ENCODE data around the gene KLF6.

The KLF6 gene

DNA sequence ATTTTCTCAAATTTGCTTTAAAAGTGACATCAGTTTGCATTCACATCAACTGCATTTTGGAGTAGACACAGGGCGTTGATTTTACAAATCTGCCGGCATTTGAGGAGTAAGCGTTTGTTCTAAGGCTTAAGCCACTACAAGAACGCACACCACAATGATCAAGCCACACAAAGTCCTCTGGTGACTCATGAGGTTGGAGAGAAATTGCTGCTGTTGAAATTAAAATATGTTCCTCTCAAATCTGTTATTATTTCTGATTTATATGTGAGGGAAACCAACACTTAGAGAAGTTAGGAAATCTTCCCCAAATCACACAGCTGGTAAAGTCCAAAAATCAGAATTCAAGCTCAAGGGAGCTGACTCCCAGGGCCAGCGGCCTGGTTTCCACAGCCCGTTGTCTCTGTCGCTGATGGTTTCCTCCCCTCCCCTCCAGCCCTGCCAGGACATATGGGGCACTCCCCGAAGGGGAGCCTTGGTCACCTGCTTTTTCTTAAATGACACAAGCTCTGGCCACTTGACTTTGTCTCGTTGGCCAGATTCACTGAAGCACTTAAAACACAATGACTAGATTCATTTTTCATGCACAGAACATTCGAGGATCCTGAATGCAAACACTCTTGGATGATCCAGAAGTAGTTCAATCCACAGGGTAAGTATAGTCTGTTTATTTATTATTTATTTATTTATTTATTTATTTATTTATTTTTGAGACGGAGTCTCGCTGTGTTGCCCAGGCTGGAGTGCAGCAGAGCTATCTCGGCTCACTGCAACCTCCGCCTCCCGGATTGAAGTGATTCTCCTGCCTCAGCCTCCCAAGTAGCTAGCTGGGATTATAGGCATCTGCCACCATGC is 29.2 kb upstream of the KLF6 start:
- no peak overlapping the region for H3K4me3 ChIP-seq (ENCODE audit: low read length)
- DNase-seq (ENCODE audit: low read depth, low spot score) = no peak

DNA sequence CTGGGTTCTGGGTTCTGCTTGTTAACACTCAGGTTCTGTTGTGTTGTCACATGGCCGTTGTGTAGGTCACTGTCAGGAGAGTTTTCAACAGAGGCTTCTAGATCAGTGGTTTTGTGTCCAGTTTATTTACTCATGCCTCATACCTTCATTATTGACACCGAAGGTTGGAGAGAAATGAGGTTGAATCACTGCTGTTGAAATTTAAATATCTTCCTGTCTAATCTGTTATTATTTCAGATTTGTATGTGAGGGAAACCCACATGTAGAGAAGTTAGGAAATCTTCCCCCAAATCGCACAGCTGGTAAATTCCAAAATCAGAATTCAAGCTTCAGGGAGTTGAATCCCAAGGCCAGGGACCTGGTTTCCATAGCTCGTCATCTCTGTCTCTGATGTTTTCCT is 28.3 kb upstream of the KLF6 start:
- H3K4me3 ChIP-seq (ENCODE audit: low read length) = no peak overlapping the region
- DNase-seq (ENCODE audit: low read depth, low spot score) = no peak

DNA sequence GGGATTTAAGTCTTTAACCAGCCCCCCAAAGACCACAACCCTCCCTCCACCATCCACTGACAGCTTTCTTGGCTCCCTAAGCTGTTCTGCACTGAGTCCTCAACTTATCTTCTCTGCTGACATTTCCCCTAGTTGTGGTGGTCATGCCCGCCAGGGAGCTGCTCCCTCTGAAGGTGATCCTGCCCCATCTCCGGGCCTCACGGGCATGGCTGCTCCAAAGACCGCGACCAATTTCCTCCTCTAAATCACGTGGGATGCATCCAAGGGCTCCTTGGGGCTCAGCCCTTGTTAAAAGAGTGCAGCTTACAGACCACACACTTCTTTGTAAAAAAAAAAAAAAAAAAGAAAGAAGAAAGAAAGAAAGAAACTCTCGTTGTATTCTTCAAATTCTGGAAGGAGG is 27.1 kb upstream of the KLF6 start:
- H3K4me3 ChIP-seq (ENCODE audit: low read length) = no peak overlapping the region
- no peak for DNase-seq (ENCODE audit: low read depth, low spot score)

DNA sequence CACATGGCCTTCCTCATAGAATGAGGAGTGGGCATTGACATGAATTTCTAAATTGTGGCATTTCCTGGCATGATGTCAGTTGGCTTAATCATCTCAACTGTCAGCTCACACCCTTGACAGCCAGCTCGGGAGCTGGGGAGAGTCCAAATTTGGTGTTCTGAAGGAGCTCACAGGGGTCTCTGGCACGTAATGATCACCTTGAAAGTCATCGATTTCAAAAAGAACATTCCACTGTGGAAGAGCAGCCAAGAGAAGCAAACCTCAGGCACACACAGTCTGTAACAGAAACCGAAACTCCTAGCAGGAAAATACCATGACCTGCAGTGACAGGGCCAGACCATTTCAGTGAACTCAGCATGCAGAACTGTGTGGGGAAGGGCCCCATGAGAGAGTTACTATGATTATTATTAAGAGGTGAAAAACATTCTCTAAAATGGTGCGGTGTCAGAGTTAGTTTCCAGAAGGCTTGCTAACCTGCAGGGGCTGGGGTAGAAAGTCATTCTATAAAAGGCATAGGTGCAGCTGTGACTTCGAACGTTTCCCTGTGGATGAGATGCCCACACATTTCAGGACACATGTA is 26.4 kb upstream of the KLF6 start:
- no peak for DNase-seq (ENCODE audit: low read depth, low spot score)
- H3K4me3 ChIP-seq (ENCODE audit: low read length) = no peak overlapping the region

DNA sequence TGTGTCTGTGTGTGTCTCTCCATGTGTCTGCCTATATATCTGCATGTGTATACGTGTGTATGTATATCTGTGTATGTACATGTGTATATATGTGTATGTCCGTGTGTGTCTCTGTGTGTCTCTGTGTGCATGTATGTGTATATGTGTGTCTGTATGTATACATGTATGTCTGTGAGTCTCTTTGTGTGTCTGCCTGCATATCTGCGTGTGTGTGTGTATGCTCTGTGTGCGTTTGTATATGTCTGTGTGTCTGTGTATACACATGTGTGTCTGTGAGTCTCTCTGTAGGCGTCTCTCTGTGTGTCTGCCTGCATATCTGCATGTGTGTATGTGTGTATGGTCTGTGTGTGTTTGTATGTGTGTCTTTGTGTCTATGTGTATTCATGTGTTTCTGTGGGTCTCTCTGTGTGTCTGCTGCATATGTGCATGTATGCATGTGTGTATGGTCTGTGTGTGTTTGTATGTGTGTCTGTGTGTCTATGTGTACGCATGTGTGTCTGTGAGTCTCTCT is 23.7 kb upstream of the KLF6 start:
- H3K4me3 ChIP-seq (ENCODE audit: low read length) = no peak overlapping the region
- DNase-seq (ENCODE audit: low read depth, low spot score) = no peak

DNA sequence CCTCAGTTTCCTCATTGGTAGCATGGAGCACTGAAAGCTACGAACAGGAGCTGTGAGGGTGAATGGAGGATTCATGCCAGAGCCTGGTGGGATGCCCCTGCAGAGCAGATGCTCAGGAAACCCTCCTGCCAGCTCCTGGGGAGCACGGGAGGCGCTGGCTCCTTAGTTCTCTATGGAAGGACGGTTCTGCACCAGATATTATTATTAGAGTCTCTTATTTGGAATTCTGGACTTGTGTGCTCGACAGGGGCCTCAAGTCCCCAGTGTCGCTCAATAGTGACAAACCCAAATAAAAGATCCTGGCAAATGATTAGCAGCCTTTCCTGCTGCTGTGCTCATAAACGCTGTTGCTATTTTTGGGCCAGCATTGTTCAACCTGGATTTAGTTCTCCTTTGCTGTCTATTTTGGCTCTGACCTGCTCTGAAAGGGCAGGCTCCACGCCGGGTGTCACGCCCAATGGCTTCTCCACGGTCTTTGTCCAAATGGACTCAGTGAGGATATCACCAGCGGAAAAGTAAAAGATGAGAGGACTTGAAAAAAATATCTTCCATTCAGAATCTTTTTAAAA is 23.0 kb upstream of the KLF6 start:
- H3K4me3 ChIP-seq (ENCODE audit: low read length) = no peak overlapping the region
- DNase-seq (ENCODE audit: low read depth, low spot score) = no peak

DNA sequence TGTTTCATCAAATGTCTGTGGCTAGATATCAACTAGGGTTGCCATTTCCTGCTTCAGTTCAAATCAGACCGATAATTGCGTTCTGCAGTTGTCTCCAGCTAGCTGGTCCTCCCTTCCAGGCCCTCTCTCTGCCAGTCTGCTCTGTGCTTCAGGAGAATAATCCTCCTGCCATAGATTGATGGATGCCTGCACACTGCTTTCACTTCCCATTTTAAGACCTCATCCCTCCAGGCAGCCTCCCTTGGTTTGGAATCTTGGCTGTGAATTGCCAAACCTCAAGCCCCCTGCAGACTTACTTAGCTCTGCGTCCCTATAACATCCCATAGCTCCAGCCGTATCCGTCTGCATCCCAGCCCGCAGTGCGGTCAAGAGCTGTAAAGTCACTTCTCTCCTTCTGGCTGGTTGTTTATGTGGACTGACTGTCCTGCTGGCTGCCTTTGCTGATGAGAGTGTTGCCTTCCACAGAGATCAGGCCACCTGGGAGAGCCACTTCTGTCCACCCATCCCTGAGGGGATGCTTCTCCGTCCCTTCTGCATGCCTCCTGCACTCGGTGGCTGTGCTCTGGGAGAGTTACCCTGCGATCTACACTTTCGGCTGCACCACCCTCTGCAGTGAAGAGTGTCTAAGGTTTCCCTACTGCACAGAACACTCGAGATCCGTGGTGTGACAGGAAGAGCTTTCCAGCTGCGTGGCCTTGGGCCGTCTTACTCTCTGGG is 22.4 kb upstream of the KLF6 start:
- no peak for DNase-seq (ENCODE audit: low read depth, low spot score)
- no peak overlapping the region for H3K4me3 ChIP-seq (ENCODE audit: low read length)

DNA sequence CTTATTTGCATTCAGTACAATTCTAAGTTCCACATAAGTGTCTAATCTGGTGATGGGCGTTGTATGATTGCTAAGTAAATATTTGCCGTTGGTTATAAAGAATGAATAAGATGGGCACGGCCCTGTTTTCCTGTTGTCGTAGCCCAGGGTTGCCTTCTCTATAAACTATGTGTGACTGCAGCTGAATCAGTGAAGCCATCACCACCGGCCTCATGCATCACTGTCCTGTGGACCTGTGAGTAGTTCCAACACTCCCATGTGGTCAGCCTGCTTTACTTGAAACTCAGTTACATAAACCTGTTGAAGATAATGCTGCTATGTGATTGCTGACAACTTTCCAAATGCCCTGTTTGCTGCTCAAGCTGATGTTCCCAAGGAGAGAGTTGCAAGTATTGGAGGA is 21.6 kb upstream of the KLF6 start:
- DNase-seq (ENCODE audit: low read depth, low spot score) = no peak
- no peak overlapping the region for H3K4me3 ChIP-seq (ENCODE audit: low read length)

DNA sequence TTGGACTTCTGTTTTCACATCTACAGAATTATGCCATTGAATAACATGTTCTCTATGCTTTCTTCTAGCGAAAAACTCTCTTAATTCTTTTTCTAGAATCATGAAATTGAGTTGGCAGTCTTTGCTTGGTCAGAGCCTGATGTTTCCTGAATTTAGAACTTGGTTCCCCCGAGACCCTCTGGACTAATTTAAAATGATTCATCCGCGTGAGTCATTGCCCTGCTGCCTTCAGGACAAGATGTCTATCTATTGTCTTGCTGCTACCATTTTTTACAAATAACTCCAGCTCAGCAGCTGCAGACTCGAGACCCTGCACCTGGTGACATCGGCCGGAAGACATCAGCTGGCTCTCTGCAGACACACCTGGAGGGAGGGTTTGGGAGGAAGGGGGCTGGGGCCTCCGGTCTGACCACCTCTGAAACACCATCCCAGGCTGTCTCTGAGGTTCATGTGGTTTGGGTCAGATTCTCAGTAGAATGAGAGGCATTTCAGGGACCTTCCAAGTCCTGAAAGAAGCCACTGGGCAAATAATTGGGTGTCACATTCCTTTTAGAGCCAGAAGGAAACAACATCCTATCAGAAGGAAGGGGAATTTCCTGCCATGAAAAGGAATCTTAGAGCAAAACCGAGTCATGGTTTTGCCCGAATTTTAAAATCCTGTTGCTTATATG is 20.9 kb upstream of the KLF6 start:
- H3K4me3 ChIP-seq (ENCODE audit: low read length) = no peak overlapping the region
- no peak for DNase-seq (ENCODE audit: low read depth, low spot score)

DNA sequence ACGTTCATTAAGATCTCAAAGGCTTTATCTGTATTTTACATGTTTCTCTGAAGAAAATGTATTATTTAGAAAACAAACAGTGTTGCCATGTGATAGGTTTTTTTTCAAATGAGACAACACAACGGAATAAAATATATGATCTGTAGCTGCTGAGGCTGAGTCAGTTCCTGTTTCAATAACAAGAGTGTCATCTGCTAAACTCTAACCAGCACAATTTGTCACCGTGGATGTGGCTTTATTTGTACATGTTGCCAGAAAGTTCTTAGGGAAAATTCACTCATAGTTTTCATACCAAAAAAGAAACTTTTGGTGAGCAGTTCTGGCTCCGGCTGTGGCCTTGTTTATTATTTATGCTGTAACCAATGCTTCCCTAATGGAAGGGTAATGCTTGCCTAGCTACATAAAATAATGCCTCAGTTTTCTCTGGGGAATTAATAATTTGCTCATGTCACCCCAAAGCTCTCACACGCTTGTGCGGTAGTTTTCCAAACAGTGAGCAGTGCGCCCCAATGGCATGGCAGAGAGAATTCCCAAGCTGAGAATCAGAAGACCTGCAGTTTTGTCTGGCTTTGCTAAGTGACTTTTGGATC is 20.3 kb upstream of the KLF6 start:
- no peak overlapping the region for H3K4me3 ChIP-seq (ENCODE audit: low read length)
- no peak for DNase-seq (ENCODE audit: low read depth, low spot score)

DNA sequence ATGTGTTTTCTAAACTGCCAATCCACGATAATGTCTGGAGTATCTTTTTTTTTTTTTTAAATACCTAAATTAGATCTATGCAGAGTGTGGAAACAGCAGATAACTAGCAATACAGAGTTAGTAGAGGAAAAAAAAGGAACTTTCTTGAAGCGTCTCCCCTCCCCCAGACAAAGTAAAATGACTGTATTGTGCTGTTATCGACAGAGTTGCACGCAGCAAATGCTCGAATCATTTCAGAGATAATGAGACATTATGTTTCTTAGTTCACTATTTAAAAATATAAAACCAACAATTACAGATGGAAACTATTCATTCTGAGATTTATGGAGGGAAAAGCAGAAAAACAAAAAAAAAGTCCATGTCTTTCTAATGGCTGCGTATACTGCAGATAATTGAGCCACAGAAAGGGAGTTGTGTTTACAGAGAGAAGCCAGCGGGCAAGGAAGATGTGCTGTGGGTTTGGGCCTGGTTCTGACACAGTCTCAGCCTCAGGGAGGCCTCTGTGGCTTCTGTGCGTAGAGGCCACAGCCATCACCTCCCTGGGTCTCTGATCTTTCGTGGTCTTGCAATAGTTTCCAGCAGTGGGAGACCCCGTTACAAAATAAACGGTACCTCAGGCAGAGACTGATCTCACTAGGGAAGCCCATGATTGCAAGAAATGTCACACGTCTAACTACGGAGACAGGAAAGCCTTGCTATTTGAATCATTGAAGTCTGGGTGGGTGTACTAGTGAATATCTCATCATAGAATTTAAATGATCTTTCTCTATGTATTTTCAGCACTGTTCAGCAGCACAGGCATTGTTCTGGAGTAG is 19.1 kb upstream of the KLF6 start:
- H3K4me3 ChIP-seq (ENCODE audit: low read length) = no peak overlapping the region
- no peak for DNase-seq (ENCODE audit: low read depth, low spot score)

DNA sequence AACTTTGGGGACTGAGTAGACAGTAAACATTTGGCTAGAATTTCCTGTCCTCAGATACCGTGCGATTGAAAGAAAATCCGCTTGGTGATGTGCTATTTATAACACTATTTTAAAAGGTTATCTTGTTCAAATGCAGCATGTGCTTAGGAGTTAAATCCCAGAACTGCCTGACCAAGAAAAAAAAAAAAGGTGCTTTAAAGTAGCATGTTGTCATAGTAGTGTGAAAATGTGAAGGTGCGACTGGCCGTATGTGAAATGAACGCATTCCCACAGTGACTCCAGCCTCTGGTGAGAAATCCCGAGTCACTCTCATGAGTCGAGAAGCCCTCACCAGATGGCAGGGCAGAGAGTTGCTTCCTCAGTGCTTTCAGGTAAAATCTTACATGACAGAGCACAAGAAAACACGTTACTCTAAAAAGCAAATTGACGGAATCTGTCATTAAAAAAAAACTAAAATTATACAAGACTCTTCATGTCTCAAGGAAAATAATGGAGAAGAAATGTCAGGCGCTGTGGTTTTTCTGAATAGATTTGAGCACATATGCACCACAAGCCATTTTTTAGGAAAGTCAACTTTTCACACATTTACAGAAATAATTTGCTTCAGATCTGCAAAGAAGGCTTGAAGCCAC is 18.4 kb upstream of the KLF6 start:
- H3K4me3 ChIP-seq (ENCODE audit: low read length) = no peak overlapping the region
- DNase-seq (ENCODE audit: low read depth, low spot score) = no peak

DNA sequence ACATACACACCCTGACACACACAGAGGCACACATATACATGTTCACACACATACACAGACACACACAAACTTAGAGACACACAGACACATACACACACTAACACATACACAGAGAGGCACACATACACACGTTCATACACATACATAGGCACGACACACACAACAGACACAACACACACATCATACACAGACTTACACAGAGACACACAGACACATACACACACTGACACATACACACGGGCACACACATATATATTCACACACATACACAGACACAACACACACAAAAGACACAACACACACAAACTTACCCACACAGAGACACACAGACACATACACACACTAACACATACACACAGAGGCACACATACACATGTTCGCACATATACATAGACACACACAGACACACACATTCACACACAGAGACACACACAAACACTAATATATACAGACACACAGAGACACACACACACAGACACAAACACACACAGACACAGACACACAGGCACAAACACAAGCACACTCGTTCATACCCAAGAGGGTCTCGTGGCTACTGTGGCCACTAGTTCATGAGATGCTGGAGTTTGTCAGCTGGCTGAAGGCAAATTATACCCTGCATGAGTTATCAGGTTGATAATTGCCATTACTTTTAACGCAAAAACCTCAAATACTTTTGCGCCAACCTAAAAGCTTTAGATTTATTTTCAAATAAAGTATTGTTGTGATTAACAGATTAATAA is 17.7 kb upstream of the KLF6 start:
- DNase-seq (ENCODE audit: low read depth, low spot score) = no peak
- no peak overlapping the region for H3K4me3 ChIP-seq (ENCODE audit: low read length)

DNA sequence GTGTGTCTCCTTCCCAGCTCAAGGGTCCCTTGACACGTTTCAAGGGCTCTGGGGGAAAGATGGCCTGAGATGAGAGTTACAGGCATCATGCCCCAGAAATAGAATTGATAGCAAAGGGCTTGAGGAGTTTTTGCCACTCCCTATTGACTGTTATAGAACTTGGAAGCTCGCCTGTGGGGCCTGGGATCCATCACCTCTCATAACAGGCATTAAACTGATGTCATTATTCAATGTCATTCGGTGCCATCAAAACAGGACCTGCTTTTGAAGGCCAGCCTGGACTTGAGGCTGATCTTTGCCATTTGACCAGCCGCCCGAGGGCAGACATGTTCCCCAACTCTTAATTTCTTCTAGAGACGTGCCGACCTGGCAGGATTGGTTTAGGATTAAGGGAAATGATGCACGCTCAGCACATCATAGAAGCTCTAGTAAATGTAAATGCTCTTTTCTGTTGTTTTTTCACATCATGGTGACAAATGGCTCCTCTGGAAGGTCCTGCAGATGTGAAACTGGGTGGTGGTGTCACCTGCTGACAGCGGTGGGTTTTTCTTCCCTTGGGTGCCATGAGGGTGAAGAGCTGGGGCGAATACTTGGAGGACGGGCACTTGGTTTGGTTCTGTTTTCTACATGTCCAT is 16.7 kb upstream of the KLF6 start:
- no peak overlapping the region for H3K4me3 ChIP-seq (ENCODE audit: low read length)
- DNase-seq (ENCODE audit: low read depth, low spot score) = no peak

DNA sequence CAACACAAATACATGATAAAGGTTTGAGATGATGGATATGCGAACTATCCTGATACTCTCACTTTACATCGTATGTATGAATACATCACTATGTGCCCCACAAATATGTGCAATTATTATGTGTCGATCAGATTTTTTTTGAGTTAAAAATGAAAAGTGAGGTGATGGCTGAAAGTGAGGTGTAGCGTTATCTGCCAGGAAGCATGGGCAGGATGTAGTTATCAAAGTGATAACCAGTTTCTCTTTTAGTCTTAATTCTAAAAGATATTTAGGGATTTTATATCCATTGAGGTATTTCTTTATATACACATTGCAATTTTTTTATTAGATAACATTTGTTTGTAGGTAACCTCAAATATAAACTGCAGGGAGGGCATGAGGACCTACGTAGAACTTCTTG is 15.6 kb upstream of the KLF6 start:
- H3K4me3 ChIP-seq (ENCODE audit: low read length) = no peak overlapping the region
- DNase-seq (ENCODE audit: low read depth, low spot score) = no peak

DNA sequence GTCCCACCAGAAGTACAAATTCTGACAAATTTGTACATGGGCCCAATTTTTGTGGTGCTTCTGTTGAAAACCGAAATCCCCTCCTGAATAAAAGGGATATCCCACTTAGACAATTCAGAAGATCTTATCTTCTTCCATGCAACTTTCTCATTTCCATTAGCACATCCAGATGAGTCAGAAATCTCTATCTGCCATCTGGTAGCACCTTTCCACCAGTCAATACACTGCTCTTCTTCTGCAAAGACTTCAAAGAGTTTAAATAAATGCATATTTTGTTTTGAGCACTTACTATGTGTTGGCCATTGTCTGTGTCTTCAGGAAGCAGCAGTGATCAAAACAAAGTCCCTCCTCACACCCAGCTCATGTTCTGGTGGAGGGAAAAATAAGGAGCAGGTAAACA is 12.7 kb upstream of the KLF6 start:
- DNase-seq (ENCODE audit: low read depth, low spot score) = no peak
- no peak overlapping the region for H3K4me3 ChIP-seq (ENCODE audit: low read length)

DNA sequence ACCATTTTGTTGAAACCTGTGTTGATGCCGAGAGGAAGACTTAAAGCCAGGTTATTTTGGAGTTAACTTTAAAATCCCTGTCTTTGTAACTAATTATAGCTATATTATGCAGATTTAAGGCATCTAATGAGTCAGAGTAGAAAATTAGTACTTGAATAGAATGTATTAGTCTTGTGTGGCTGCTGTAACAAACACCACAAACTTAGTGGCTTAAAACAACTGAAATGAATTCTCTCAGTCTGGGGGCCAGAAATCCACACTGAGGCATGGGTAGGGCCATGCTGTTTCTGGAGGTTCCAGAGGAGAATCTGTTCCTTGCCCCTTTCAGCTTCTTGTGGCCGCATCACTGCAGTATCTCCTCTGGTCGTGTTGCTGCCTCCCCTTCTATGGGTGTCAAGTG is 8.5 kb upstream of the KLF6 start:
- H3K4me3 ChIP-seq (ENCODE audit: low read length) = no peak overlapping the region
- no peak for DNase-seq (ENCODE audit: low read depth, low spot score)

All from Jurkat, Clone E6-1 (cell line).